ENCODE results near the gene IL1RL2.

Gene IL1RL2

GRCh38 chr2:102138331-102138730, 48.5 kb upstream of the IL1RL2 start (continued):
- TF ChIP-seq CREB5 (CRISPR knock-in tag; IDR thresholded peaks at IDR 0.05; ENCODE audit: low read depth) (no peak), ZNF565 (CRISPR knock-in tag; conservative IDR thresholded peaks at IDR 0.05; ENCODE audit: low read depth) (no peak), OSR1 (CRISPR knock-in tag; IDR thresholded peaks at IDR 0.05) (no peak), CSRNP3 (CRISPR knock-in tag; IDR thresholded peaks at IDR 0.05) (no peak)

- no peak for ATAC-seq
- TF ChIP-seq ZC3H10 (CRISPR knock-in tag; IDR thresholded peaks at IDR 0.05) (no peak), ZFP30 (CRISPR knock-in tag; IDR thresholded peaks at IDR 0.05) (no peak)
Measured at GRCh38 chr2:102139851-102140250, 47.0 kb upstream of the IL1RL2 start.

GRCh38 chr2:102140377-102140776, 46.4 kb upstream of the IL1RL2 start:
- TF ChIP-seq ZNF8 (CRISPR knock-in tag; IDR thresholded peaks at IDR 0.05) (no peak), RARB (CRISPR knock-in tag; IDR thresholded peaks at IDR 0.05) (no peak), ZFP3 (CRISPR knock-in tag; IDR thresholded peaks at IDR 0.05) (no peak), OSR1 (CRISPR knock-in tag; IDR thresholded peaks at IDR 0.05) (no peak)
- ATAC-seq, result no peak

GRCh38 chr2:102141011-102141943, 45.5 kb upstream of the IL1RL2 start:
- ATAC-seq, result peak; percentile 29
- TF ChIP-seq ESRRG (CRISPR knock-in tag; IDR thresholded peaks at IDR 0.05) (no peak), RARB (CRISPR knock-in tag; IDR thresholded peaks at IDR 0.05) (no peak), CSRNP3 (CRISPR knock-in tag; IDR thresholded peaks at IDR 0.05) (no peak), ZFP3 (CRISPR knock-in tag; IDR thresholded peaks at IDR 0.05) (no peak), CREB5 (CRISPR knock-in tag; IDR thresholded peaks at IDR 0.05; ENCODE audit: low read depth) (no peak), PATZ1 (CRISPR knock-in tag; IDR thresholded peaks at IDR 0.05; ENCODE audit: borderline replicate concordance) (no peak), ISL1 (CRISPR knock-in tag; IDR thresholded peaks at IDR 0.05) (no peak), GLIS3 (CRISPR knock-in tag; IDR thresholded peaks at IDR 0.05) (no peak), ZC3H10 (CRISPR knock-in tag; IDR thresholded peaks at IDR 0.05) (no peak), ZNF8 (CRISPR knock-in tag; IDR thresholded peaks at IDR 0.05) (no peak), OSR1 (CRISPR knock-in tag; IDR thresholded peaks at IDR 0.05) (no peak), PPARA (CRISPR knock-in tag; IDR thresholded peaks at IDR 0.05; ENCODE audit: borderline replicate concordance) (no peak), CSDC2 (CRISPR knock-in tag; IDR thresholded peaks at IDR 0.05) (no peak), TOX (CRISPR knock-in tag; IDR thresholded peaks at IDR 0.05; ENCODE audit: borderline replicate concordance) (no peak)

All from SK-N-SH treated with all-trans-retinoic acid at 6 μM for 48 hours (cell line).